ENCODE results near the gene LRRTM4. TPM values are rescaled to one million over a fixed set of nuclear protein-coding genes. Genes with fewer than 3 reads are reported as not detected.

LRRTM4 gene
- total RNA-seq, 2 donors from 2014 or later = 0.32 to 0.84 TPM

- DNase-seq = no peak
- intact Hi-C loops (cut with DNase I) = no loop called here
- ATAC-seq = no peak
Observed at GRCh38 chr2:77021161-77021560, 501.0 kb downstream of the LRRTM4 start.

DNA sequence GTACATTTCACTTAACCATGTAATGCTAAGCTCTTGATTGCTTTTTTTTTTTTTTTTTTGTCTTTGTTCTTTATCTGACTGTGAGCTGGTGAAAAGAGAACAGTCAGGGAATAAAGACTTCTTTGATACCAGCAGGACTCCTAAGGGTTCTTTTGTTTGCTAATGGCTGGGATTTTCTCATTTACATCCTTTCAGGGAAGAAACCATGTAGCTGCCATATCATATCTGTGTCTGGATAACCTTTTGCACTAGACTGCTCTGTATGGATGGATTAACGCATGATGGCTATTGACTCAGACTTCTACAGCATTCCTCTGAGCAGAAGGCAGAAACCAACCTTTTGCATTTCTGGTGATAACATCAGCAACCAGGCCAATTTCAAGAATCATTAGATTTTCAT is 504.0 kb downstream of the LRRTM4 start:
- no peak for ATAC-seq
- intact Hi-C loops (cut with DNase I) = no loop called here

DNA sequence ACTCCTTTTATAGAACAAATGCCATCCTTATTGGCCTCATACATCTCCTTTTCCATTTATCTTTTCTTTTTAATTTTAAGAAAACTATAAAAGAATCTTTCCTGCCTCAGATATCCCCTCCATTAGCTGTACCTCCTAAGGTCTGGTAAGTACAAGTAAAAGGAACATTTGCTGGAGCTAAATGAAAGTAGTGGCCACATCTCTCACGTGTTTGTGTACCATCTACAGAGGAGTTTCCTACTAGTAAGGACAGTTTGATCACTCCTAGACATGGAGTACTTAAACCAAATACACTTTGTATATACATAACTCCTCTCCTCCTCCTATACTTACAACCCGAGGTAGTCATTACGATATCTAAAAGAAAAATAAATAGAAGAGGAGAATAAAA is 504.8 kb downstream of the LRRTM4 start:
- no peak for ATAC-seq
- no peak for DNase-seq
- intact Hi-C loops (cut with DNase I) = no loop called here

More for the DNA sequence above, 504.0 kb downstream of the LRRTM4 start:
- no peak for DNase-seq

- no peak for ATAC-seq
- DNase-seq = no peak
Observed at GRCh38 chr2:77016443-77017354, 505.5 kb downstream of the LRRTM4 start.

DNA sequence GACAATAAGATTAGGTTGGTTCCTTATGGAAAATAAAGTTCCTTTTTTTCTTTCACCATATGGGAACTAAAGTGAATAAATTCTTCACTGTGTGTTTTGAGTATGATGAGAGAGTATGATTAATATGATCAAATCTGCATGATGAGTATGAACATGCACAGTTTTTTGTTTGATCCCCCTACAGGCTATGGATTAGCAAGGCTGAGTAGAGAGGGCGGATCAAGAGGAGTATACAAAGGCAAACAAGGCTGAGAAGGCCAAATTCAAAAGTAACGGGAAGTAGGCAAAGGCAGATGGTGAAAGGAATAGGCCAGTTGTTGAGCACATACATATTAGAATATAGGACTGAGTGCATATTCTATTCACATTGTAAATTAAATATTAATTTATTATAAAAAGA is 508.2 kb downstream of the LRRTM4 start:
- intact Hi-C loops (cut with DNase I) = no loop called here
- no peak for ATAC-seq

More at GRCh38 chr2:77016443-77017354, 505.5 kb downstream of the LRRTM4 start:
- intact Hi-C loops (cut with DNase I) = no loop called here

GRCh38 chr2:77013457-77013856 is 508.7 kb downstream of the LRRTM4 start:
- intact Hi-C loops (cut with DNase I) = no loop called here
- no peak for DNase-seq
- ATAC-seq = peak in 1 of 2 donors; percentile 12

More for the DNA sequence above, 508.2 kb downstream of the LRRTM4 start:
- no peak for DNase-seq

DNA sequence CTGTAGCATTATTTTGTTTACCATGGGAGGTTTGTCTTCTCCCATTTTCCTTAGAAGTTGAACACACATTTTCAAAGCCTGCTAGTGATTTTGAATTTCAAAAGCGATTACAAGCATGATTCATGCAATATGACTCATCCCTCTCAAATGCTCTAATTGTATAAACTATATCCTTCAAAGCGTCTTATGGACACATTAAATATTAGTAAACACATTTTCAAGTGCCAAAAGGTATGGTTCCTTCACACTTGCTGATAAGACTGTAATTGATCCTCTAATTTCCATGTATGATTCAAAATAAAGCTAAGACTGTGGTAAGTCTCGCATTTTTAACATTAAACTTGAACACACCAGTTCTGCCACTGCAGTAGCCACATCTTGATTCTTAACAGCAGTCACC is 512.9 kb downstream of the LRRTM4 start:
- DNase-seq (no peak), ATAC-seq (no peak)
- intact Hi-C loops (cut with DNase I) = no loop called here

DNA sequence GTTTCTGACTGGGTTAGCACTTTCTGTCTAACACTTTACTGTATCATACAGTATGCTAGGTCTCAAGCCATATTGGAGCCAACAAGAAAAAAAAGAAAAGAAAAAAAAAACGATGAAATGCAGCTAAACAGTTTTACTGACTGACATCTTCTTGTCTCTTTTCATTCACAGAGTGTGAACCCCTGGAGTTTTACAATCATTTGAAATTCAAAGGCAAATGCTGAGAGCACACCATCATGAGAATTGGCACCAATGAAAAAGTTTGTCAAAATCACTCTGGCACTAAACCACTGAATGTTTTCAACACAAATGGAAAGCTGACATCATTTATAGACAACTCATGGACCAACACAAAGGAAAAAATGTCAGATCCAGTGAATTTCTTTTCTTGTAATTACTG is 513.3 kb downstream of the LRRTM4 start:
- DNase-seq = no peak

DNA sequence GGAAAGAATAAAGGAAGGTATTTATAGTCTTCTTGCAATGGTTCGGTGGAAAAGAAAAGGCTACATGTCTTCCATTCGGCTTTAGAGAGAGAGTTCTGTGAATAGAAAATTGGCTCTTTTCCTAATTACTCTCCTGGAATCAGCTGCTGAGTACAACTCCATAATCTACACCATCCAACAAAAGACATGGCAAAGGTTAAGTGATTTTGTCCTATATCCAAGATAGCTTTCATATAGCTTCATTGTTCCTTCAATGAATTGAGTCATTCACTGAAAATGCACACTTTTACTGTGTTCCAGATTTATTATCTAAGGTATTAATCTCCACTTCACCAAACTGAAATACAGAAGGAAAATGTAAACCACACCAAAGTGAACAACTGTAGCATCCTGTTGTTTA is 514.5 kb downstream of the LRRTM4 start:
- intact Hi-C loops (cut with DNase I) = no loop called here
- ATAC-seq (no peak), DNase-seq (no peak)

More for the DNA sequence above, 513.3 kb downstream of the LRRTM4 start:
- ATAC-seq = no peak
- intact Hi-C loops (cut with DNase I) = no loop called here

DNA sequence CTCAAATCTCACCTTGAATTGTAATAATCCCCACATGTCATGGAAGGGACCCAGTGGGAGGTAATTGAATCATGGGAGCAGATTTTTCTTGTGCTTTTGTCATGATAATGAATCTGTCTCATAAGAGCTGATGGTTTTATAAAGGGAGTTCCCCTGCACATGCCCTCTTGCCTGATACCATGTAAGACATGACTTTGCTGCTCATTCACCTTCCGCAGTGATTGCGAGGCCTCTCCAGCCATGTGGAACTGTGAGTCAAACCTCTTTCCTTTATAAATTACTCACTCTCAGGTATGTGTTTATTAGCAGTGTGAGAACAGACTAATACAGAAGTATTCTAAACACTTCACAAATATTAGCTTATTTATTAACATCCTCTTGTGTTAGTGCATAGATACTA is 516.7 kb downstream of the LRRTM4 start:
- intact Hi-C loops (cut with DNase I) = no loop called here
- DNase-seq = no peak
- no peak for ATAC-seq

GRCh38 chr2:77001895-77002294 is 520.3 kb downstream of the LRRTM4 start:
- DNase-seq = no peak
- ATAC-seq = no peak
- intact Hi-C loops (cut with DNase I) = no loop called here

GRCh38 chr2:76998704-76999103 is 523.5 kb downstream of the LRRTM4 start:
- intact Hi-C loops (cut with DNase I) = no loop called here
- ATAC-seq (no peak), DNase-seq (no peak)

GRCh38 chr2:76998152-76998551 is 524.0 kb downstream of the LRRTM4 start:
- intact Hi-C loops (cut with DNase I) = no loop called here
- ATAC-seq (no peak), DNase-seq (no peak)

DNA sequence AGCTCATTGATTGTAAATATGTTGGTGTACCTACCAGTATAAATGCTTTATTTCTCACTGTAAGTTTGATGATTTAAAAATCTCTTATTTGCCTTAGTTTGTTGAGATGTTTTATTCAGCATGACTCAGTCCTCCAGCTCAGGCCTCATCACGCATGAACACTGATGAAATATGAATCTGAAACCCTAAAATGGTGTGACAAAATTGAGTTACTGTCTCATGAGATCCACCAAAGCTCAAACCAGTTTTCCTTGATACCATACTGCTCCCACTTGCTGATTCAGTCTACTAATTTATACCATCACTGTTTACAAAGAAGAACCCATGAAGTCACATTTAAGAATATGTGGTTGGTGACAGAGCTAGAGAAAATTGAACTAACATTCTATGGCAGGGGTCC is 524.9 kb downstream of the LRRTM4 start:
- ATAC-seq = no peak
- no peak for DNase-seq
- intact Hi-C loops (cut with DNase I) = no loop called here

- DNase-seq (no peak), ATAC-seq (no peak)
- intact Hi-C loops (cut with DNase I) = no loop called here
Observed at GRCh38 chr2:76985387-76986136, 536.6 kb downstream of the LRRTM4 start.

GRCh38 chr2:76984359-76984758 is 537.8 kb downstream of the LRRTM4 start:
- DNase-seq (no peak), ATAC-seq (no peak)
- intact Hi-C loops (cut with DNase I) = no loop called here

DNA sequence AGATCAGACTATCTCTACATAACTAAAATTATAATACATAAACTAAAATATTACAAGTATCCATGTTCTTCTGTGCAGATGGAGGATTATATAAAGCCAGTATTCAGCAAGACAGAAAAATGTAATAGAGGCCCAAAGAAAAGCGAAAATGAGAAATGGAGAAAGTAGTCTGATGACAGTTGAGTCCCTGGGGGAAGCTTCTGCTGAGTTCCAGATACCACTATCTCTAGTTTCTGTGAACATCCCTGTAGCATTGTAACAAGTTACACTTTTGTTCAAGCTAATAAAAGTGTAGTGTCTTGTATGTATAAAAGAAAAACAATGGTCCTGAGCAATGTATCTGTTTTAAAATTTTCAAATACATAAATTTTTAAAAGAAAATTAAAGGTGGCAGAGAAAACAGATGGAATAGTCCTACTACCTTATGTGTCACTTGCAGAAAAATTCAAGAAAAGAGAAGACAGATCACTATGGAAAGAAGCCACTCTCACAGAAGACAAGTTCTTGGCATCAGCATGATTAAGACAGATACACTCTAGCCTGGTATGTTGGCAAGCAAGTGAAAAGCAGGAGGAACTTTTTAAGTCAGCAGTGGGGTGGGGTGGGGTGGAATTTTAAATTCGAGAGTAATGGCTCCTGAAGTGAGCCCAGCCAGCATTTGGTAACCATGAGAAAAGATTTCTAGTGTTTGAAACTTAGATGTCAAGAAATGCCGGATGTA is 541.9 kb downstream of the LRRTM4 start:
- ATAC-seq (peak in 1 of 2 donors; percentile 29), DNase-seq (no peak)
- intact Hi-C loops (cut with DNase I) = no loop called here

GRCh38 chr2:76977846-76978727 is 544.1 kb downstream of the LRRTM4 start:
- intact Hi-C loops (cut with DNase I) = no loop called here
- ATAC-seq (peak in 1 of 2 donors; percentile 68), DNase-seq (no peak)

GRCh38 chr2:76975752-76976151 is 546.4 kb downstream of the LRRTM4 start:
- no peak for ATAC-seq
- intact Hi-C loops (cut with DNase I) = no loop called here
- DNase-seq = no peak
